Brain microvascular endothelial cell (primary cell): ENCODE measurements around the gene METTL27.

Experiments used
- DNase-seq: peaks from one replicate; pipeline ENCODE4 v3.0.0-alpha.2; 2020
- H3K27ac ChIP-seq: fragments of 250-450 bp; sonication (Bioruptor Pico); 2 replicates; pipeline ENCODE4 v1.5.1; 2020; ENCODE audit warnings: mild to moderate bottlenecking, moderate library complexity
- H3K27me3 ChIP-seq: fragments of 250-450 bp; sonication (Bioruptor Pico); replicated peaks from 2 replicates; pipeline ENCODE4 v1.5.1; 2020; ENCODE audit warnings: mild to moderate bottlenecking
- H3K36me3 ChIP-seq: fragments of 250-450 bp; sonication (Bioruptor Pico); replicated peaks from 2 replicates; pipeline ENCODE4 v1.5.1; 2020; ENCODE audit warnings: mild to moderate bottlenecking
- H3K4me3 ChIP-seq: 2 replicates; pipeline ENCODE4 v1.5.1; 2011; ENCODE audit warnings: low read depth, mild to moderate bottlenecking, control low read depth, low read length, moderate library complexity
- in situ Hi-C: cut with HindIII; loops from 2 replicates; pipeline ENCODE4 v1.10.0; 2017; ENCODE audit warnings: low sequenced_read_pairs, low pct_ligation_motif_present
- TF ChIP-seq, protein P1 (sequence below): IDR thresholded peaks from 2 replicates; pipeline ENCODE4 v1.5.1; 2011; ENCODE audit warnings: low read depth, mild to moderate bottlenecking, moderate library complexity, low read length, control low read depth, inconsistent platforms; ENCODE audit errors: missing control alignments

METTL27 gene

DNA sequence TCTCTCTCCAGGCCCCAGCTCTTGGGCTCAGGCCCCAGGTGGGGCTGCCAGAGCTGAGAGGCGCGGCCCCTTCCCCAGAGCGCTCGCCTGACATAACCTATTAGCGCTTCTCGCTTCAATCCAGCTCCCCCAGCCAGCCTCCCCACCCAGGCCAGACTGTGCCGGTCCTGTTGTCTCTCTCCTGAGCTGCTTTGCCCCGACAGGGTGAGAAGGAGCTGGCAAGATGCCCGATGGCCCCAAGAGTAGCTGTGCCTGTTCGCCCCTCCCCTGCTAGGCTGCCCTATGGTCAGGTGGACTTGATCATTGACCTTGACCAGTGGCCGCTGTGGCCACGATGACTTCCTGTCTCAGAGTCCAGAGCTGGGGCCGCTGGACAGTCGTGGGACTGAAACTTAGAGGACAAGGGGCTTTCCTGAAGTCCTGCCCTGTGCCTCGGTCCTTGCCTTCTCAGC is 27.8 kb upstream of the METTL27 start:
- in situ Hi-C loops, result loop anchor here (25.0 kb wide), 1 partner anchor 317 kb away; no protein-coding TSS in a partner anchor

DNA sequence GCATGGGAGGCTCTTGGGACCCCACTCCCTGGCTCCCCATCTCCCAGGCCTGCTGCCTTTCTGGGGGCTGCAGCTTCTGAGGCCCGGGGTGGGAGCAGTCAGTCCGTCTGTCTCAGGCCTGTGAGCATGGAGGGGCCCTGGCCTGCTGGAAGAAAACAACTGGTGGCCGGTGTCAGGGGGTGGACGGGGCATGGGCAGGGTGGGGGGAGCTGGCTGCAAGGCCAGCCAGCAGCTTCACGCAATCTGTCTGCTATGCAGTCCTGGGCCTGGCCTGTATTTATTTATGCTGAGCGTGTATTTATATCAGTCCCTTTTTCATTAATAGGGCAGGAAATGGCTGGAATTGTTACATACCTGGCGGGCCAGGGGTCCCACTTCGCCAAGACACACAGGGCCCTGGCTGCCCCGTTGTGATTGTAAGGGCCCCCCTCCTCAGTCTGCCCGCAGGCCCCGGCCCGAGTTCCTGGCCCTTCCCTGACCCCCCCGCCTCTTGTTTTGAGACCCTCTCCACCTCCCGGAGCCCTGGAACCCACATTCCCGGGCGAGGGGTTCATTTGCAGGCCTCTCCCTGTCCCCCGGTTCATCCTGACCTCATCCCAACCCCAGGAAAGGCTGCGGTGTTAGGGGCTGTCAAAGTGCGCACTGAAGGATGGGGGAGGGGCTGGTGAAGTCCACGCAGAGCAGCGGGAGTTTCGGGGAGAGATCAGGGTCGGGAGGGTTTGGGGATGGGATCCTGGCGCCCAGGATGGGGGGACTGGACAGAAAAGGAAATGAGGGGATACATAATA is 26.9 kb upstream of the METTL27 start:
- DNase-seq, result peak; percentile 37
- in situ Hi-C loops, result loop anchor here (25.0 kb wide), 1 partner anchor 318 kb away; no protein-coding TSS in a partner anchor
- H3K27ac ChIP-seq, result no peak overlapping the region
- H3K27me3 ChIP-seq, result no peaks in the 10 kb centered on the region
- H3K36me3 ChIP-seq, result no peaks in the 10 kb centered on the region
- TF ChIP-seq, protein P1, sequence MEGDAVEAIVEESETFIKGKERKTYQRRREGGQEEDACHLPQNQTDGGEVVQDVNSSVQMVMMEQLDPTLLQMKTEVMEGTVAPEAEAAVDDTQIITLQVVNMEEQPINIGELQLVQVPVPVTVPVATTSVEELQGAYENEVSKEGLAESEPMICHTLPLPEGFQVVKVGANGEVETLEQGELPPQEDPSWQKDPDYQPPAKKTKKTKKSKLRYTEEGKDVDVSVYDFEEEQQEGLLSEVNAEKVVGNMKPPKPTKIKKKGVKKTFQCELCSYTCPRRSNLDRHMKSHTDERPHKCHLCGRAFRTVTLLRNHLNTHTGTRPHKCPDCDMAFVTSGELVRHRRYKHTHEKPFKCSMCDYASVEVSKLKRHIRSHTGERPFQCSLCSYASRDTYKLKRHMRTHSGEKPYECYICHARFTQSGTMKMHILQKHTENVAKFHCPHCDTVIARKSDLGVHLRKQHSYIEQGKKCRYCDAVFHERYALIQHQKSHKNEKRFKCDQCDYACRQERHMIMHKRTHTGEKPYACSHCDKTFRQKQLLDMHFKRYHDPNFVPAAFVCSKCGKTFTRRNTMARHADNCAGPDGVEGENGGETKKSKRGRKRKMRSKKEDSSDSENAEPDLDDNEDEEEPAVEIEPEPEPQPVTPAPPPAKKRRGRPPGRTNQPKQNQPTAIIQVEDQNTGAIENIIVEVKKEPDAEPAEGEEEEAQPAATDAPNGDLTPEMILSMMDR, result no peak
- H3K4me3 ChIP-seq, result no peak overlapping the region

More for the DNA sequence above, 27.8 kb upstream of the METTL27 start:
- TF ChIP-seq, protein P1, result no peak
- Histone ChIP-seq H3K36me3 (no peaks in the 10 kb centered on the region), H3K4me3 (no peak overlapping the region), H3K27me3 (no peaks in the 10 kb centered on the region), H3K27ac (no peak overlapping the region)
- DNase-seq, result no peak

DNA sequence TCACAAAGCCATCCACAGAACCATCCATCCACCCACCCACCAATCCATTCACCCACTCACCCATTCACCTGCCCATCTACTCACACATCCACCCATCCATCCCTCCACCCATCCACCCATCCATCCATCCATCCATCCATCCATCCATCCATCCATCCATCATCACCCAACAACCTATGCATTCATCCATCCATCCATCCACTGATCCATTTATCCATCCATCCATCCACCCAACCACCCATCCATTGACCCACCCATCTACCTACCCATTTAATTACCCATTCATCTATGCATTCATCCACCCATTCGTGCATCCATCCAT is 24.1 kb upstream of the METTL27 start:
- in situ Hi-C loops, result loop anchor here (25.0 kb wide), 1 partner anchor 321 kb away; no protein-coding TSS in a partner anchor
- H3K27ac ChIP-seq, result no peak overlapping the region
- TF ChIP-seq, protein P1, result no peak
- H3K27me3 ChIP-seq, result no peaks in the 10 kb centered on the region
- no peak overlapping the region for H3K4me3 ChIP-seq
- DNase-seq, result no peak
- H3K36me3 ChIP-seq, result no peaks in the 10 kb centered on the region

DNA sequence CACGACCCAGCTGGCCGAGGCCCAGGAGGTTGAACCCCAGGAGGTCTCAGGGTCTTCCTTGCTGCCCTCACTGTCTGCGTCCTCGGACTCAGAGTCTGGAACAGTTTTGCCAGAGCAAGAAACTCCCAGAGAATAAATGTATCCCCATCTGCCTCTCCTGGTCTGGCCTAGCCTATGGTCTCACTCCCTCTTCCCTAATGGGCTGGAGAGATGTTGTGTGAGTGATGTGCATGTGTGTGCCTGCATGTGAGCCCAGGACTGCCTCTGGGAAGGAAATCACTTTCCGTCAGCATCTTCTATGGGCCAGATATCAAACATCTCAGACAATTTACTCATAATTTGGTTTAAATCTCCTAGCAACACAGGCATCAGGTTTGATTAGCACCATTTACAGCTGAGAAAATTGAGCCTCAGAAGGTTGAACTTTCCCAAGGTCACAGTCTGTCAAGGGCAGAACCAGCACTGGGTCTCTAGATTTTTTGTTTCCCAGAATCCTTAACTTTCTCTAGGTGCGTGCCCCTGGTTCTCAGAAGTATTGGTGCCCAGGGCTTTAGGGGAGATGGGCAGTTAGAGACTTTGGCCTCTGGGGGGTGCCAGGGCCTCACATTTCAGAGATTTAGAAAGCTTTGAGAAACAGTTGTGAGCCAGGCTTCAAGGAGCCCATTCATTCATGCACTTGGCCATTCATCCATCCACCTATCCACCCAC is 23.6 kb upstream of the METTL27 start:
- H3K36me3 ChIP-seq, result no peaks in the 10 kb centered on the region
- TF ChIP-seq, protein P1, result peak; percentile 82

DNA sequence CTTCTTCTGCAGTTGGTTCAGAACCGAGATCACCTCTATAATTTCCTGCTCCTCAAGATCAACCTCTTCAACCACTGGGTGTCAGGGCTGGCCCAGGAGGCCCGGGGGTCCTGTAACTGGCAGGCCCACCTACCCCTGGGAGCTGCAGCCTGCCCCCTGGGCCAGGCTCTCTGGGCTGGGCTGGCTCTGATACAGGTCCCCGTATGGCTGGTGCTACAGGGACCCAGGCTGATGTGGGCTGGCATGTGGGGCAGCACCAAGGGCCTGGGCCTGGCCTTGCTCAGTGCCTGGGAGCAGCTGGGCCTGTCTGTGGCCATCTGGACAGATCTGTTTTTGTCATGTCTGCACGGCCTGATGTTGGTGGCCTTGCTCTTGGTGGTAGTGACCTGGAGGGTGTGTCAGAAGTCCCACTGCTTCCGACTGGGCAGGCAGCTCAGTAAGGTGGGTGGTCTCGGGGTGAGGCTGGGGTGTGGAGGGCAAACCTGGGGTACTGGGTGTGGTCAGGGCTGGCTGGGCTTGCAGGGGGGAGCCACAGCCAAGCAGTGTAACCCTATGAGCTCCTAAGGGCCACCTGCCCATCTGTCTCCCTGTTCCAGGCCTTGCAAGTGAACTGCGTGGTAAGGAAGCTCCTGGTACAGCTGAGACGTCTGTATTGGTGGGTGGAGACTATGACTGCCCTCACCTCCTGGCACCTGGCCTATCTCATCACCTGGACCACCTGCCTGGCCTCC is 22.8 kb upstream of the METTL27 start:
- in situ Hi-C loops, result loop anchor here (25.0 kb wide), 1 partner anchor 322 kb away; no protein-coding TSS in a partner anchor
- no peaks in the 10 kb centered on the region for H3K27me3 ChIP-seq
- TF ChIP-seq, protein P1, result no peak
- H3K36me3 ChIP-seq, result no peaks in the 10 kb centered on the region
- no peak overlapping the region for H3K27ac ChIP-seq
- no peak for DNase-seq
- H3K4me3 ChIP-seq, result no peak overlapping the region

More for the DNA sequence above, 23.6 kb upstream of the METTL27 start:
- Histone ChIP-seq H3K27ac (no peak overlapping the region), H3K4me3 (no peak overlapping the region), H3K27me3 (no peaks in the 10 kb centered on the region)
- in situ Hi-C loops, result loop anchor here (25.0 kb wide), 1 partner anchor 321 kb away; no protein-coding TSS in a partner anchor
- DNase-seq, result peak; percentile 59
